Activated T-cell treated with anti-CD3 and anti-CD28 coated beads for 1 hour (primary cell): ENCODE measurements around the gene PIRT.

Experiments
- DNase-seq: peaks from one replicate; pipeline ENCODE4 v3.0.0-alpha.2; 2020; ENCODE audit warnings: low read depth

PIRT gene

GRCh38 chr17:10821054-10821453 lies 16.8 kb downstream of the PIRT start:
- no peak for DNase-seq

GRCh38 chr17:10815319-10815718 lies 22.6 kb downstream of the PIRT start:
- DNase-seq, result no peak

- no peak for DNase-seq
Observed at GRCh38 chr17:10814075-10814474, 23.8 kb downstream of the PIRT start.

GRCh38 chr17:10812674-10813073 lies 25.2 kb downstream of the PIRT start:
- no peak for DNase-seq

- no peak for DNase-seq
Observed at GRCh38 chr17:10809605-10810004, 28.3 kb downstream of the PIRT start.

- DNase-seq, result no peak
Observed at GRCh38 chr17:10807704-10808128, 30.2 kb downstream of the PIRT start.

- no peak for DNase-seq
Observed at GRCh38 chr17:10806545-10807262, 31.2 kb downstream of the PIRT start.

- DNase-seq, result no peak
Observed at GRCh38 chr17:10805911-10806310, 32.0 kb downstream of the PIRT start.

- no peak for DNase-seq
Observed at GRCh38 chr17:10804546-10804945, 33.3 kb downstream of the PIRT start.

GRCh38 chr17:10803830-10804475 lies 33.9 kb downstream of the PIRT start, which contains the start of gene TMEM238L:
Gene TMEM238L, minus strand, starts transcription at chr17:10804099. Its CDS starts 136 bp downstream, at chr17:10803963.
- DNase-seq, result no peak

- no peak for DNase-seq
Observed at GRCh38 chr17:10803350-10803749, 34.5 kb downstream of the PIRT start.

GRCh38 chr17:10802496-10803284 lies 35.2 kb downstream of the PIRT start:
- no peak for DNase-seq

- DNase-seq, result no peak
Observed at GRCh38 chr17:10799407-10799806, 38.5 kb downstream of the PIRT start.

- DNase-seq, result no peak
Observed at GRCh38 chr17:10798910-10799309, 39.0 kb downstream of the PIRT start.

- DNase-seq, result no peak
Observed at GRCh38 chr17:10798332-10798749, 39.5 kb downstream of the PIRT start.

- no peak for DNase-seq
Observed at GRCh38 chr17:10797476-10798328, 40.2 kb downstream of the PIRT start.

- DNase-seq, result no peak
Observed at GRCh38 chr17:10793816-10794215, 44.1 kb downstream of the PIRT start.

GRCh38 chr17:10793256-10793655 lies 44.6 kb downstream of the PIRT start:
- DNase-seq, result no peak

GRCh38 chr17:10792151-10792550 lies 45.7 kb downstream of the PIRT start:
- no peak for DNase-seq

- no peak for DNase-seq
Observed at GRCh38 chr17:10790491-10791401, 47.1 kb downstream of the PIRT start.
